CMK (cell line): Measurements from ENCODE around the gene PLA2G4A.

Experiments
- DNase-seq: peaks from one replicate; pipeline ENCODE4 v3.0.0-alpha.2; 2010; ENCODE audit warnings: low read depth

PLA2G4A gene

DNA sequence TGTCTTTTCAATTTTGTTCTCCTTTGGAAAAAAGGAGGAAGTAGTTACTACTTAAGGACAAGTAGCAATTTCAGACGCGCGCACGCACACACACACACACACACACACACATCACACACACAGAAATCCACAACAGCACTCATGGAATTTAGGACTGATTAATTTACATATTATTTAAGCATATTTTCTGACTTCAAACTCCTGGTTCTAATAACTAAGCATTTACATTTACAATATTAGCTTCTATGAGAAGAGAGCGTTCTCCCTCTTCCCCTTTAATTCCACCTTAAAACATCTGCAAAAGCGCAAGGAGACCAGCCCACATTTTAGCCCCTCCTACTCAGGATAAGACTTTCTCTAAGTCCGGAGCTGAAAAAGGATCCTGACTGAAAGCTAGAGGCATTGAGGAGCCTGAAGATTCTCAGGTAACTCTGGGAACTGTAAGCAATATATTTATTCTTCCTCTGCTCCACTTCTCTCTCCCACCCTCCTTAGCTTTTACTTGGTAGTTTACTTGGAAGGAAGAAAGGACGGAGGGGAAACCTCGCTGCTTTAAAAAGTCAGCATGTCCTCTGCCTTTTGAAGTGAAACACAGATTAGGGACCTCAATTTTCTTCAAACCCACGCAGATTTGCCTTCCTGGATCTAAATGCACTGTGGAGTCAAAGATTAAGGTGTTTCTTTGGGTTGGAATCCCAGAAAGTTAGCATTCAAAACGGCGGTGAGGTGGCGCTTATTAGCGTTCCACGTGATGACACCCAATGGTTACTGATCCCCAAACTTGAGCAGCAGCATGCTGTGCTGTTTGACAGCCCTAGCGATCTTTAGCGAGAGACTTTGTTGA, at the start of gene PLA2G4A:
PLA2G4A (plus strand) TSS at position 339 of the 844 bp plus-strand sequence. CDS start 25,406 bp downstream, outside the sequence.
- DNase-seq, result peak; percentile 65

DNA sequence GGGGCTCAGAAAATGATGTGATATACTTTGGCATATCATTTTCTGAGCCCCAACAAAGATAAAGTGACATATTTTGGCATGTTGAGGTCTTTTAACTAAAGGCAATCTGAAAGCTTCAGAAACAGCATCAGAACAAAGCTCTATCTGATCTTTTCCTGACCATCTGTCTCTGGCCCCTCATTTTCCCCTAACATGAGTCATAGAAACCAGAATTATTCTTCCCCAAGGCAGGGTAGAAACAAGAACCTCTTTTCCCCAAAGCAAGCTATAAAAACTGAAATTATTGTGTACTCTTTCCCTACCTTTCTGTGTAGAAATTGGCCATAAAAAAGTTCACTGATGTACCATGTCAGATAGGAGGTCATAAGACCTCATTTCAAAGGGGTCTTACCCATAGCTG, 48.7 kb upstream of the PLA2G4A start:
- DNase-seq, result no peak

DNA sequence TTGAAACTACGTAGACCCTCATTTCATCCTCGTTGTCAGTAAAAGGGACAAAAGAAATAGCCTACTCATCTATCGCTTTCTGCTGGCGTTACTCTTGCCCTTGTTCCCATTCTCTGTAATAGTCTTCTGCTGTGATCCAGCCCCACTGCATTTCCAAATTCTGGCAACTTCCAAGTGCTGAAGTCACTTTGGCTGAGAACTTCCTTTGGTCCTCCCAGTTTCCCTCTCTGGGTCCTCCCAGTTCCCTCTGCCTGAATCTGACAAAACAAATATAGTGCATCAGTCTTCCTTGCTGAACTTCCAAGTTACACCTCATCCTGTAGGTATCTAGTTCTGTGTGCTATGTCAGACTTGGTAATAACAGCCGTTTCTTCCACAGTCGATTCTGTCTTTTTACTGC, 47.0 kb upstream of the PLA2G4A start:
- no peak for DNase-seq

DNA sequence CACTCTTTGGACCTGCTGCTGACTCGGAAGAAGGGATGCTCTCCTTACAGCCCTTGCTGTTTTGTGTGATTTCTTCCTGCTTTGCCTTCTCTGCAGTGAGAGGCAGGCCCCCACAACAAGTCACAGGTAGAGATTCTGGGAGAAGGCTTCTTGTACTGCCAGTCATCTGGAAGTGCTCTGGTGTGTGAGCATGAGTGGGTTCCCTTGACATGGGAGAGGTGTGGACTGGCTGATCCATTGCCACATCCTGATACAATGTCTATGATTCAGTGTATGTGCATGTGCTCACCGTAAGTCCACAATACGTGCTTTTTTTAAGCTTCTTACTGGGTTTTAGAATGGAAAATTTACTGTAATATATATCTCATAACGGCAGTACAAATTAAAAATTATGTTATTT, 46.0 kb upstream of the PLA2G4A start:
- no peak for DNase-seq

DNA sequence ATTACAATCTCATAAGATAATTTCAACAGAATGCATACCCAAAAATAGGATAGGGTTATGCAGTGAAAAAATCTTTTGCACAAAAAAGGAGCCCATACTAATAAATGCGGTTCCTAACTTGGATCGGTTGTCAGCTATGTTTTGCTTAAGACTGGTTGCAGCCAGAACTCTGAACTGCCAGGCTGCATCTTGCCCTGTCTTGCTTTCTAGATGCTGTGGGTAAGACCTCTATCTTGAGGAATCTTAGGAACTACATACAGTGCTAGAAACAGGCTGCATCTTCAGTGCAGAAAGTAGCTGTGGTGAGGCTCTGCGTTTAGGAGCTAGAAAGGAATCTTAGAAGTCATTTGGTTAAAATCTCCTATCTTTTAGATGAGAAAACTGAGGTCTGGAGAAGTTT, 45.6 kb upstream of the PLA2G4A start:
- DNase-seq, result no peak

DNA sequence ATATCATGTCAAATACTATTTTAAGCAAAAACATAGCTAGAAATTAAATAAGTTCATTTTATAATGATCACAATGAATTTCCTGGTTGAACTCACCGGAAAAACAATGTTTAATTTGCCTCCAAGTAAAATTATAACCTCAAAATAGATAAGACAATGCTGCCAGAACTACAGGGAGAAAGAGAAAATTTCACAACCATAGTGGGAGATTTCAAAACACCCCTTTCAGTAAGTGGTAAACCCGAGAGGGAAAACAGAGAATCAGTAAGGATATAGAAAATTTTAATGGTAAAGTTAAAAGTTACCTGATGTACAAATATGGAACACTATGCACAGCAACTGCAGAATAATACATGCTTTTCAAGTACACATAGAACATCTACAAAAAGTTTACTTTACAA, 43.2 kb upstream of the PLA2G4A start:
- DNase-seq, result no peak

DNA sequence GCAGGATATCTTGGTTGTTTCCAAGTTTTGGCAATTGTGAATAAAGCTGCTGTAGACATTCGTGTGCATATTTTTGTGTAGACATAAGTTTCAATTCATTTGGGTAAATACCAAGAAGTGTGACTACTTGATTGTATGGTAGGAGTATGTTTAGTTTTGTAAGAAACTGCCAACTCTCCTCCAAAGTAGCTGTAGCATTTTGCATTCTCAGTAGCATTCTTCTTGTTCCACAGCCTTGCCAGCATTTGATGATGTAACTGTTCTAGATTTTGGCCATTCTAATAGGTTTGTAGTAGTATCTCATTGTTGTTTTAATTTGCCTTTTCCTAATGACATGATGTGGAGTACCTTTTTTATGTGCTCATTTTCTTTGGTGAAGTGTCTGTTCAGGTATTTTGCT, 38.6 kb upstream of the PLA2G4A start:
- no peak for DNase-seq

DNA sequence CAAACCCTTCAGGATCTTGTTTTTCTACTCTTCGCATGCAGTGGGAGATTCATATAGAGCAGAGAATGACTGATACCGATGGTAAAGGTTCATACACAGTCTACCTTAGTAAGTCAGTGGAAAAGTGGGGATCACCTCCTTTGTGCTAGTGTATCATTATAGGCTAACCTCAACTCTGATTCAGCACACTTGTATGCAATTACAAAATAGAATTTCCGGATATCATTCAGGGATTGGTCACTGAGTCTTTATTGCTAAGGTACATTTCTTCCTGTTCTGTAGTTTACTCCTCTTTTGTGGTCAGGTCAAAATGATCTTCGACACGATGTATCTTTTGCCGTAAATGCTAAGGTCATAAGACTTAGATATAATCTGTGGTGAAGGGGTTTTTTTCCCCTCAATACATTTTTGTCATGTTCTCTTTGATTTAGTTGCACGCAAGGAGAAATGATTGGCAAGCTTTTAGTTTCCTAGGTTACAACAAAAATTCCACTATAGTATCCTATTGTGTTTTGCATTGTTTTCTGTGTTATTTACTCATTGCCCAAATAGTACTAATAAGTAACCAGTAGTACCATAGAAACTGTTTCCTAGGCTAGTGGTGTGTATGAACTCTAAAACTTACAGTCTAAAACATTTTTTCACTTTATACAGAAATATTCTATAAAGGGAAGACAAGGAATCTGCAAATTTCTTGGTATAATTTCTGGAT, 35.7 kb upstream of the PLA2G4A start:
- no peak for DNase-seq

DNA sequence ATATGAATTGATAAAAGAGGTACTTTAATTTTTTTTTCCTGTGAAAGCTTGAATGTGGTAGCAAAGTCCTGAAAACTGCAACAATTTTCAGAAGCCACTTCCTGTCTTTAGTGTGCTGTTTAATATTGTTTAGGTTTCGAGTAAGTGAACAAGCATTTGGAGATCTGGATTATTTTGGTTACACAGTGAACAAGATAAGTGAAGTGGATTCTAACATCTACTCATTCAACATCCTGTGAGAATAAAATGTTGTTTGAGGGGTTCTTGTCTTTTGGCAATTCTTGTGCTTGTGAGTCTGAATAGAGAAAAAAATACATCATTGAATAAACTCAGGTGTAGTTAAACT, 35.2 kb upstream of the PLA2G4A start:
- no peak for DNase-seq

DNA sequence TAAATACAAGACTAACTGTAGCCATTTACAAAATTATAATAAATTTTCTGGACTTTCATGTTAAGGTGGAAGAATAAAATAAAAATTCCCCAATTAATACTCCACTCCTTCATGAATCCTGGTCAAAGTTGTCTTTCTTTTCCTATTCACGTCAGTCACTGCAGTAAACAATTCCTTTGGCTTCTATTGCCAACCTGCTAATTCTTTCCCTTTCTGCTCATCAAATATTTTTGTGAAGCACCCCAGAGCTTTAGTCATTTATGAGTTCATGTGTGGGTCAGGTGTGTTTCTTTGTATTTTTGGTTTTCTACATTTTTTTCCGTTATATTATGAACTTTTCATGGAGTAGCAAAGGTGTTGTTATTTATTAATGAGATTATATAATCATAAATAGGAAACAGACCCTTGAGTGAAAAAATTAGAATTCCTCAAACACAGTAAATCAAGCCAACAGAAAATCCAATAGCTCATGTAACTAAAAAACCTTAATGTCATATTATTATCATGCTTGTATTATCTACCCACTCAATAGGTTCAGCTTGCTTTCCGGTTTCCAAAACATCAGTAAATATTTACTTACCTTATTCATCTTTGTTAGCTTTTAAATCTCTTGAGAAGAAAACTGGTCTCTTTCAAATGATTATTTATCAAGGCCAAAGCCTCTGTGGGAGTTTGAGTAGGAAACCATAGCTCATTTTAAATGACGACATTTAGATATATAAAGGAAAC, 29.6 kb upstream of the PLA2G4A start:
- DNase-seq, result no peak

DNA sequence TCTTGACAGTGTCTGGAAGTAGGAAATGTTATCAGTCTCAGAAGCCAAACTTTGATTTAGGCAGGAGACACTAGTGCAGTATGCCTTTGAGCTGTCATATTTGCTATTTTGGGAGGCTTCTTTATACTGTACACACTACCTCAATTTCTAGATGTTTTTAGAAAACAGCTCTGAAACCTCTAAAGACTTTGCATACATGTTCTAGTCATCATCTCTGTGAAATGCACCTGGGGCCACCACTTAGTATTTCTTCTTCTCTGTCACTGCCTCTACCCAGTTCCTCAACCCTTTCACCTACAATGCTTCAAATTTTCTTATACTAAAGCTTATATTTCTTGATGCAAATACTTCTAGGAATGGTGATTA, 29.1 kb upstream of the PLA2G4A start:
- no peak for DNase-seq

DNA sequence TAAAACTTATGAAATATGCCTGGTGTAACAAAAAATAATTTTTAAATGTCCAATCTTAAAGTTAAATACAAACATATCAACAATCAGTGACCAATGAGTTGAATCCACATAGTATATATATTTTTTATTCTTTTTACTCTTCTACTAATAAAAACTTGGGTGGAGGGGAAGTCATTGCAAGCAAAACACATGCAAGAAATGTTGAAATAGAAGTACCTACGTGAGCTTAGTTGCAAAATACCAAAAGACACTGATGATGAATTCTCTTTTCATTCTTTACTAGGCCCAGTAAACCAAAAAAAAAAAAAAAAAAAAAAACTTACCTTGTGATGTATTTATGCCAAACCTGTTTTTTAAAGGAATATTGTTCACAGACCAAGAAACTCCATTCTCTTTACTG, 26.4 kb upstream of the PLA2G4A start:
- no peak for DNase-seq

DNA sequence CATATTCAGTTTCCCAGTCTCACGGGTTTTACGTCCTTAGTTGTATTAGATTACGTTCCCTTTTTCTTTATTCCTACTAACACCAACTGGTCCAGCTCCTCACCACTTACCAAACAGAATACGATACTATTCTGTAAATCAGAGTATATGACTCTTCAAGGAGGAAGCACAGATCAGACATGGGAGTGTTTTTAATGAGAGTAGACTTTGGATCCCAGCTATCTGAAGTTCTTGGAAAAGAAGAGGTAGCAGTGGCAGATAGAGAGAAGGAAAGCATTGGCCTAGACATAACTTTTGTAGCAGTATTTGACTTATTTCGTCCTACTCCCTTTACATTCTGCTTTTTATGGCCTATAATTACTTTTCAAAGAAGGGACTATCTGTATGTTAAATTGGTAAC, 24.1 kb upstream of the PLA2G4A start:
- no peak for DNase-seq

DNA sequence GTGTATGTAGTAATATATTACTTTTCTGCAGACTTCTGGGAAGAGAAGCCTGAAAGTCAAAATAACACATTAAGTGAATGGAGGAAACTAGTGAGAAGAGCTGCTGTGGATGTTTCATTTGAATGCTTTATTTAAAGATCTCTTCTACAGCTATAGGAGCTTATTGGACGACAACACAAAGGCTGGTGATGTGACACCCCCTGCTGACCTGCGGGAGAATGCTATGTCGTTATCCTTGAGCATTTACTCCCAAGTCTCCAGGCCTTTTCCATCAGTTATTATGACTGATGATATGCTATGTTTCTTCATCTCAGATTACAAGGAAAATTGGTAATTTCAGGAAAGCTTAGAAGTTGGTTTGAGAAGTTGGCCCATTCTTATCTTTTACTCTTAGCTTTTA, 22.3 kb upstream of the PLA2G4A start:
- DNase-seq, result no peak

DNA sequence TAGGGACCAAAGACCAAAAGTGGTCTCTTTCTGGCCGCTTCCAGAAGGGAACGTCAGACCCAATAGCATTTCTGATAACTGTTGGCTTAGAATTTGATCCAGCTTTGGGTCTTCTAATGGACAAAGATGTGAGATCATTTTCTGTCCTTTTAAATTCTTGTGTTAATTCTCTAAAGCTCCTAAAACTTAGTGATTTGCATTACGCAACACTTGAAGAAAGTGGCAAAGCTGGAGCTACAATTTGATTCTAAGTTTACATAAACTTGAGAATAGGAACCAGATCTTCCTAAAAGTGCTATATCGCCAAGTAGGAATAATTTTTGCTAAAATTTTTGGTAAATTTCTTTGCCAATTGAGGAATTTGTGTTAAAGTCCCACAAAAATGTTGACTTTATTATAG, 21.6 kb upstream of the PLA2G4A start:
- no peak for DNase-seq

DNA sequence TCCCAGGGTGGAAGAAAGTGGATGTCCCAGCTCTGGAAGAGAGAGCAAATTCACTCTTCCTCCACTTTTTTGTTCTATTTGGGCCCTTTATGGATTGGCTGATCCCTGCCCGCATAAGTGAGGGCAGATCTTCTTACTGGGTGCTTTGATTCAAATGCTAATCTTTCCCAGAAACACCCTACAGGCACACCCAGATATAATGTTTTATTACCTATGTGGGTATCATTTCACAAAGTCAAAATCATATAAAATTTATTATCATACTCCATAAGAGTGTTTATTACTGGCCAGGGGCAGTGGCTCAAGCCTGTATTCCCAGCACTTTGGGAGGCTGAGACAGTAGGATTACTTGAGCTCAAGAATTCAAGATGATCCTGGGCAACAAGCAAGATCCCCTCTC, 16.9 kb upstream of the PLA2G4A start:
- DNase-seq, result no peak

DNA sequence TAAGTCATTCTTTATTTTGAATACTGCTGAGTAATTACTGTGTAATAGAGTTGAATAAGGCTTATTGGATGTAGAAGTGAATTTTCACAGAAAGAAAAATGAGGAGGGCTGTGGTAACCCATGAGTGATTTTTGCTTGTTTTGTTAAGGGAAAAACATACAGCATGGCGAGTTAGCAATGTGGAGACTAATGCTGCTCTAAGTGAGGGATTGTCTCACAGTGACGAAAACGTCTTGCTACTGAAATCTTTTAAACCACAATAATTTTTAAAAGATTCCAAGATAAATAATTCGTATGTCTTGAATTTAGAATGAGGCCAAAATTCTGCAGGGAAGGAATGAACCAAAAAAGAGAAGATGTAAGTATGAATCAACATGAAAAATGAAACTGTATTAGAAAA, 16.2 kb upstream of the PLA2G4A start:
- no peak for DNase-seq

DNA sequence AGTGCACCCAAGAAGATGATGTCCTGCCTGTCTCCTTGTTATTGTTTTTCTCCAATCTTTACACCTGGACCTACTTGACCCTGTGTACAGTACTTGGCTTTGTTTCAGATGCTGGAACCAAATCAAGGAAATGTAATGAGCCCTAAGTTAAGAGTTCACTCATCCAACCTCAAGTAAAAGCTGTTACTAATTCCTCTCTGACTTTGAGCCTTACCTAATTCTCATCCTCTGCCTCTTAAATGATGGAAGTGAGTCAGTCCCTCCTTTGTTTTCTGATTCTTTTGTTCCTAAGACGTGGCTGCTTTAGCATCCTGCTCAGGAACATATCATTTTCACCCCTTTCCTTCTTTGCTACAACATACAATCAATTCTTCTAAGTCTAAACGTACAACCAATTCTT, 15.3 kb upstream of the PLA2G4A start:
- DNase-seq, result no peak

DNA sequence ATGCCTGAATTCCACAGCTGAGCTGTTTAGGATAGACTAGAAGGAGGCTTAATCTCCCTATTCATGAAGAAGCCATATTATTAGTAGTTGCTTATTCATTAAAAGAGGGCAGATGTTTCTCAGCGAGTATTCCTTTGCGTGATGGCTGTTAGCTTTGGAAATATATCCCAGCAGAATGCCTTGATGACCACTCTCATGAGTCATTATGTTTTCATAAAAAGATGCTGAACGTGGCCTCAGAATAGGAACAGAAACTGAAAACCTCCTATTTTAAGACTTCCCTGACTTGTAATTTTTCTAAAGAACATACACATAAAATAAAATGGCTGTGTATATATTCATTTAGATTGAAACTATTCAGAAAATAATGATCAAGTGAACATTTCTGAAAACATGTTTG, 9.6 kb upstream of the PLA2G4A start:
- no peak for DNase-seq

DNA sequence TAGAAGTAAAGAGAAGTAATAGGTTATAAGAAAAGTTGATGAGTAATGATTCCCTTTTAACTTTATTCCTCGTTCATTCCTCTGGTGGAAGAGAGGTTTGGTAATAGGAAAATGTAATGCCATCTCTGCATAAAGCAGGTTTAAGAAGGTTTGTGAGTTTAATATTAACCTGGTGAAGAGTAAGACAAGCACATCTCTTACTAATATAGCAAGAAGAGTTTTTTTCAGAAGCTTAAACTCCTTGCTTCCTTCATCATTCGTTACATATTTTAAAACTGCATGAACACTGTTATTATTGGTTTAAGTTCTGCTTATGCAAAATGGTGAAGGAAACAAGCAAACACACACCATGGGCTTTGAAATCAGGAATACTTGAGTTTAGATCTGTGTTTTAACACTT, 9.2 kb upstream of the PLA2G4A start:
- DNase-seq, result no peak

DNA sequence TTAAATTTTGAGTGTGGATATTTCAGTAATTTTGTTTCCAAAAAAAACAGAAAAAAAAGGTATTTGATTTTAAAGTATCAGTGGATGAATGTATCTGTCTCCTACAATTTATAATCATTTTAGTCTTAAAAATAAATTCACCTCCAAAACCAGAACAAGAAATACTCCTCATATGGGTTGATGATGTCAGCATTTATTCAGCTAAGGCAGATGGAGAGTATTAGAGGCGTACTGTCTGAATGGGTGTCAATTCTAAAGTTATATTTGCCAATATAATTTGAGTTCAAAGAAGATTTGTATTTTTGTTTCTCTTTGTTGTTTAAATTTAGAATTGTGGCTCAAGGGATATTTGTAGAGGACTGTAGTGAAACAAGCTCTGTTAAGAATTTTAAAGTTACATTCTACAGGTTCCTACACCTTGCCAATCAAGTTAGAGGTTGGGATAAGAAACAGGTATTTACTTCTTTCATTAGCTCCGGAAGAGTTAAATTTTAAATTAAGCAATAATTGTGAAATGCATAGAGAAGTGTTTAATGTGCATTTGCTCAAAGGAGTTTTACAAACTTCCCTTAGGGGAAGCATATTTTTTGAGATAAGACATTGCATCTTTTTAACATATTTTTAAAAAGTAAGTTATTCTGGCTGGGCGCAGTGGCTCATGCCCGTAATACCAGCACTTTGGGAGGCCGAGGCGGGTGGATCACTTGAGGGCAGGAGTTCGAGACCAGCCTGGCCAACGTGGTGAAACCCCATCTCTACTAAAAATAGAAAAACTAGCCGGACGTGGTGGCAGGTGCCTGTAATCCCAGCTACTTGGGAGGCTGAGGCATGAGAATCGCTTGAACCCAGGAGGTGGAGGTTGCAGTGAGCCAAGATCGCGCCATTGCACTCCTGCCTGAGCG, 1.2 kb downstream of the PLA2G4A start:
- DNase-seq, result no peak

DNA sequence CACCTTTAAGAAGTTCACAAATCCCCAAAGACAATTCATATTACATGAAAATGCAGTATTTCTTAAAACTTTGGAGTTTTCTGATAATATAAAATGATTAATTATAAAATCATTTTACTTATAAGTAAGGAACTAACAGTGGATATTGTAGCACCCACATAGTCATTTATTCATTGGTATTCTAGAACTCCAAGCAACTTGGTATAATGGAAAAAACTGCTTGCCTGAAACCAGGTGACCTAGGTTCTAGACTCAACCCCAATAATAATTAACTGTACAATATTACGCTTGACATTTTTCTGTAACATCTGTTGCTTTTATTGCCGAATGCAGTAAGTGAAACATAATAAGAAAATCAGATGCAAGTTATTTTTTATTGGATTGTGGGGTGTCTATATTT, 2.4 kb downstream of the PLA2G4A start:
- DNase-seq, result no peak
